Breast epithelium (tissue), 4 donors: Measurements from ENCODE around the gene PARP15. TPM values are rescaled to one million over a fixed set of nuclear protein-coding genes. Genes with fewer than 3 reads are reported as not detected.

Experiments used
- DNase-seq, 2 donors: peaks; one replicate each; pipeline ENCODE4 v3.0.0-alpha.2; 2019; ENCODE audit warnings: low spot score in 2 of 2
- H3K27ac ChIP-seq, 2 donors: fragments of 200-600 bp; sonication (generic) in 1 of 2; one replicate each; pipeline ENCODE4 v1.5.1; 2016 to 2019; ENCODE audit warnings: mild to moderate bottlenecking in 1 of 2
- H3K27me3 ChIP-seq, 2 donors: fragments of 200-600 bp; sonication (generic) in 1 of 2; one replicate each; pipeline versions ENCODE4 v1.5.1 to v1.6.0; 2017 to 2019; ENCODE audit warnings: control low read depth in 1 of 2, mild to moderate bottlenecking in 1 of 2
- H3K36me3 ChIP-seq: fragments of 200-600 bp; one replicate; pipeline ENCODE4 v1.5.1; 2019
- H3K4me1 ChIP-seq, 2 donors: fragments of 200-600 bp; sonication (generic); one replicate each; pipeline ENCODE4 v1.5.1; 2016 to 2019; ENCODE audit warnings: control low read depth in 1 of 2
- H3K4me3 ChIP-seq, 3 donors: fragments of 200-600 bp; sonication (generic); 1 replicate in 2 of 3; 2 replicates in 1 of 3; pipeline ENCODE4 v1.5.1; 2016 to 2019; ENCODE audit warnings: mild to moderate bottlenecking in 3 of 3, moderate library complexity in 2 of 3
- H3K9me3 ChIP-seq, 2 donors: fragments of 200-600 bp; sonication (generic) in 1 of 2; one replicate each; pipeline ENCODE4 v1.5.1; 2016 to 2019; ENCODE audit warnings: control low read depth in 1 of 2
- CTCF ChIP-seq, 3 donors: fragments of 450-650 bp; IDR thresholded peaks; one replicate each; pipeline ENCODE4 v1.5.1; 2016 to 2017; ENCODE audit warnings: antibody characterized with exemption in 3 of 3, mild to moderate bottlenecking in 3 of 3, moderate library complexity in 3 of 3
- POLR2A ChIP-seq: fragments of 450-650 bp; IDR thresholded peaks from one replicate; pipeline ENCODE4 v1.6.1; 2016; ENCODE audit warnings: antibody characterized with exemption, mild to moderate bottlenecking, moderate library complexity
- POLR2AphosphoS5 ChIP-seq, 3 donors: sonication (generic); formaldehyde crosslinking; IDR thresholded peaks; one replicate each; pipeline ENCODE4 v1.6.1; 2017; ENCODE audit warnings: antibody characterized with exemption in 3 of 3
- intact Hi-C: fragments of 100-400 bp; cut with DNase I; formaldehyde crosslinking; loops from one replicate; pipeline ENCODE4 v1.15.1; 2023; ENCODE audit warnings: low total_unique reads
- total RNA-seq, 3 donors: library from RNA; depleted of rRNA; stranded (reverse); fragments of >200 nt; gene quantifications; one replicate each; pipeline ENCODE4 v1.1.0, GENCODE V29; 2016

PARP15 gene
- total RNA-seq, 3 donors from 2014 or later = 2.9 to 5.6 (median 5.4) TPM

DNA sequence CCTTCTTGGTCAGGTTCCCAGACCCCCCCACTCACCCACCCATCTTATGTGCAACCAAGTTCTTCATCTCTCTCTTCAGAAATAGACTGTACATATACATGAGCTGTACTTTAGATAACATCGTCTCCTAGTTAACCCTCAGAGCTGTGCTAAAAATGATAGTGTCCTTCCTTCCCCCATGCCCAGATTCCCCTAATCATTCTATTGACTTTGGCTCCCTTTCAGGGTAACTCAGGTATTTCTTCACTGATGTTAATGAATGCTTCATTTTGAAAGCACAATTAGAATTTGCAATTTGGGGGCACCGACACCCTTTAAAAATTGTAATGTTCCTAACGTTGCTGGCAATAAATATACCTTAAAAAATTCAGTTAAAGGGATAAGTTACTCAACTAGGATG lies 24.3 kb upstream of the PARP15 start:
- intact Hi-C loops = no loop called here
- DNase-seq = no peak
- Histone ChIP-seq H3K27me3 (no peaks in the 10 kb centered on the region), H3K4me1 (no peaks in the 10 kb centered on the region), H3K4me3 (no peak overlapping the region), H3K27ac (no peak overlapping the region), H3K9me3 (no peaks in the 10 kb centered on the region), H3K36me3 (peaks cover 9% of the 10 kb centered on the region)
- no peak for TF ChIP-seq POLR2AphosphoS5 (IDR thresholded peaks at IDR 0.05)
- TF ChIP-seq CTCF (IDR thresholded peaks at IDR 0.05) = no peak
- TF ChIP-seq POLR2A = no peak

DNA sequence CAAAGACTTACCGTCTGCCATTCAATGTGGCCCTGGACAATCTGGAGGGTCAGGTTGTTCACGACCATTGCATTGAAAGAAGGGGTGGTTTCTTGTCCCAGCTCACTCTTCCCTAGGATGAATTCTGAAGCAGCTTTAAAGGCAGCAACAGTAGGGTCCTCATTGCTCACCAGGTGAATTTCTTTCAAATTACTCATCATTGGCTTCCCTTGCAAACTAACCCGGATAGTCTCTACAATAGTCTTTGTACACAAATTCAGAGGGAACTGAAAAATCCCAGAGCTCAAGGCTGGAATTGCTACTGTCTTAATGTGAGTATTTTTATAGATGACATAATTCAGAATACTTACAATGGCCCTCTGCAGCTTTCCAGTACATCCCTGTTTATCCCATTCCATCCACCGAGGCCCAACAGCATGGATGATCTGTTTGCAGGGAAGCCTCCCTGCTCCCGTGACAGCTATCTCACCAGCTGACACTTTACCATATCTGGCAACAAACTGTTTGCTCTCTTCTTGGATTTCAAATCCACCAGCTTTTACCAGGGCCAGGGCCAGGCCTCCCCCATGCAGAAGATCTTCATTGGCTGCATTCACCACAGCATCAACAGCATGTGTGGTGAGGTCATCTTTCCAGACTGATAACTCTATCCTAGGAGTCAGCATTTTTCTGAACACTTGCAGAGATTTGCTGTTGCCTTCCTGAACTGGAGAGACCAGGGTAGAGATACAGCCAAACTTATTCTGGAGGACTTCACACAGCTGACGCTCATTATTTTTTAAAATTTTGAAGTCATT lies 22.0 kb upstream of the PARP15 start:
- DNase-seq = no peak
- H3K9me3 ChIP-seq = no peaks in the 10 kb centered on the region
- peaks cover 9% of the 10 kb centered on the region for H3K36me3 ChIP-seq
- no peaks in the 10 kb centered on the region for H3K4me1 ChIP-seq
- TF ChIP-seq CTCF (IDR thresholded peaks at IDR 0.05) = no peak
- TF ChIP-seq POLR2A = no peak
- no peak for TF ChIP-seq POLR2AphosphoS5 (IDR thresholded peaks at IDR 0.05)
- no peak overlapping the region for H3K27ac ChIP-seq
- no peaks in the 10 kb centered on the region for H3K27me3 ChIP-seq
- H3K4me3 ChIP-seq = no peak overlapping the region
- intact Hi-C loops = no loop called here

- H3K4me3 ChIP-seq = no peak overlapping the region
- no peak overlapping the region for H3K27ac ChIP-seq
- DNase-seq = no peak
- TF ChIP-seq POLR2AphosphoS5 (IDR thresholded peaks at IDR 0.05) (no peak), CTCF (IDR thresholded peaks at IDR 0.05) (no peak), POLR2A (no peak)
- no peaks in the 10 kb centered on the region for H3K27me3 ChIP-seq
- intact Hi-C loops = no loop called here
- H3K4me1 ChIP-seq = peaks cover 0 to under 1% of the 10 kb centered on the region in 2 donors
- H3K9me3 ChIP-seq = no peaks in the 10 kb centered on the region
- peaks cover 9% of the 10 kb centered on the region for H3K36me3 ChIP-seq
These were observed 20.1 kb upstream of the PARP15 start for GRCh38 chr3:122557356-122557755.

DNA sequence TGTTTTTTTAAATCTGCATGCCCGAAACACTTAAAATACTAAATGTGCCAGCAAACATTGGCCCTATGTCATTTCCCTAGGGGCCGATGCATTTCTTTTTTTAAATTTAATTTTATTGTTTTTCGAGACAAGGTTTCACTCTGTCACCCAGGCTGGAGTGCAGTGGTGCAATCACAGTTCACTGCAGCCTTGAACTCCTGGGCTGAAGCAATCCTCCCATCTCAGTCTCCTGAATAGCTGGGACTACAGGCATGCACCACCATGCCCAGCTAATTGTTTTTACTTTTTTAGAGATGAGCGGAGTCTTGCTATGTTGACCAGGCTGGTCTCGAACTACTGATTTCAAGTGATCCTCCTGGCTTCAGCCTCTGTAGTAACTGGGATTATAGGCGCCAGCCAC lies 18.8 kb upstream of the PARP15 start:
- Histone ChIP-seq H3K36me3 (peaks cover 9% of the 10 kb centered on the region), H3K9me3 (no peaks in the 10 kb centered on the region), H3K27me3 (no peaks in the 10 kb centered on the region), H3K4me1 (peaks cover 0 to 9% of the 10 kb centered on the region in 2 donors), H3K4me3 (no peak overlapping the region), H3K27ac (no peak overlapping the region)
- no peak for DNase-seq
- TF ChIP-seq CTCF (IDR thresholded peaks at IDR 0.05) (no peak), POLR2A (no peak), POLR2AphosphoS5 (IDR thresholded peaks at IDR 0.05) (no peak)
- intact Hi-C loops = no loop called here

GRCh38 chr3:122559906-122560305 lies 17.5 kb upstream of the PARP15 start:
- intact Hi-C loops = no loop called here
- H3K36me3 ChIP-seq = peaks cover 8% of the 10 kb centered on the region

More at GRCh38 chr3:122559906-122560305, 17.5 kb upstream of the PARP15 start:
- DNase-seq = no peak
- no peaks in the 10 kb centered on the region for H3K9me3 ChIP-seq
- TF ChIP-seq POLR2AphosphoS5 (IDR thresholded peaks at IDR 0.05) = no peak
- TF ChIP-seq POLR2A = no peak
- no peak for TF ChIP-seq CTCF (IDR thresholded peaks at IDR 0.05)
- H3K4me3 ChIP-seq = no peak overlapping the region
- H3K27ac ChIP-seq = no peak overlapping the region
- H3K27me3 ChIP-seq = no peaks in the 10 kb centered on the region
- H3K4me1 ChIP-seq = peaks cover 0 to 9% of the 10 kb centered on the region in 2 donors
